Liver (tissue), 9 donors: Measurements from ENCODE around the gene PNLIPRP1. TPM values are rescaled to one million over a fixed set of nuclear protein-coding genes. Genes with fewer than 3 reads are reported as not detected.

Experiments used
- DNase-seq: peaks from one replicate; pipeline ENCODE4 v3.0.0-alpha.2; 2017; ENCODE audit warnings: low spot score
- H3K27ac ChIP-seq, 2 donors: one replicate each; pipeline ENCODE4 v1.7.0; 2013; ENCODE audit warnings: inconsistent platforms in 2 of 2, low read length in 2 of 2, control low read depth in 1 of 2, low read depth in 1 of 2, mild to moderate bottlenecking in 1 of 2
- H3K27me3 ChIP-seq, 4 donors: one replicate each; pipeline versions ENCODE4 v1.6.1 to v1.7.0; 2013; ENCODE audit warnings: low read length in 3 of 4, inconsistent platforms in 1 of 4, mild to moderate bottlenecking in 1 of 4, moderate library complexity in 1 of 4; ENCODE audit not compliant: control insufficient read depth in 4 of 4, insufficient read depth in 4 of 4
- H3K36me3 ChIP-seq, 4 donors: one replicate each; pipeline versions ENCODE4 v1.6.1 to v1.7.0; 2013; ENCODE audit warnings: low read length in 3 of 4, mild to moderate bottlenecking in 3 of 4, low read depth in 1 of 4, moderate library complexity in 1 of 4; ENCODE audit not compliant: control insufficient read depth in 4 of 4, insufficient read depth in 3 of 4
- H3K4me1 ChIP-seq, 4 donors: one replicate each; pipeline versions ENCODE4 v1.6.1 to v1.7.0; 2013; ENCODE audit warnings: low read length in 3 of 4, mild to moderate bottlenecking in 3 of 4, moderate library complexity in 1 of 4; ENCODE audit not compliant: control insufficient read depth in 4 of 4, insufficient read depth in 4 of 4
- H3K4me3 ChIP-seq, 3 donors: one replicate each; pipeline versions ENCODE4 v1.6.1 to v1.7.0; 2013; ENCODE audit warnings: low read length in 3 of 3, control low read depth in 1 of 3, low read depth in 1 of 3, mild to moderate bottlenecking in 1 of 3
- H3K9ac ChIP-seq, 2 donors: one replicate each; pipeline ENCODE4 v1.7.0; 2013; ENCODE audit warnings: low read length in 2 of 2, mild to moderate bottlenecking in 2 of 2, moderate library complexity in 2 of 2, control low read depth in 1 of 2, low read depth in 1 of 2
- H3K9me3 ChIP-seq, 4 donors: one replicate each; pipeline versions ENCODE4 v1.6.1 to v1.7.0; 2013; ENCODE audit warnings: low read length in 3 of 4; ENCODE audit not compliant: control insufficient read depth in 4 of 4
- ATF3 ChIP-seq: IDR thresholded peaks from 2 replicates; pipeline ENCODE4 v1.6.1; 2016; ENCODE audit warnings: antibody characterized with exemption
- EGR1 ChIP-seq, 2 donors: IDR thresholded peaks; 2 replicates each; pipeline ENCODE4 v1.6.1; 2016 to 2018; ENCODE audit warnings: antibody characterized with exemption in 2 of 2, low read depth in 2 of 2
- FOXA2 ChIP-seq: IDR thresholded peaks from 2 replicates; pipeline ENCODE4 v1.6.1; 2016; ENCODE audit warnings: antibody characterized with exemption
- GABPA ChIP-seq, 2 donors: IDR thresholded peaks in 1 of 2; conservative IDR thresholded peaks in 1 of 2; 2 replicates each; pipeline ENCODE4 v1.6.1; 2016; ENCODE audit warnings: antibody characterized with exemption in 2 of 2, mild to moderate bottlenecking in 1 of 2, moderate library complexity in 1 of 2
- HNF4A ChIP-seq, 2 donors: conservative IDR thresholded peaks; 2 replicates each; pipeline ENCODE4 v1.6.1; 2016; ENCODE audit warnings: antibody characterized with exemption in 2 of 2, mild to moderate bottlenecking in 2 of 2
- HNF4G ChIP-seq: IDR thresholded peaks from 2 replicates; pipeline ENCODE4 v1.6.1; 2016; ENCODE audit warnings: antibody characterized with exemption
- JUND ChIP-seq, 2 donors: IDR thresholded peaks; 2 replicates each; pipeline ENCODE4 v1.6.1; 2016; ENCODE audit warnings: antibody characterized with exemption in 2 of 2
- REST ChIP-seq: IDR thresholded peaks from 2 replicates; pipeline ENCODE4 v1.6.1; 2016; ENCODE audit warnings: antibody characterized with exemption, mild to moderate bottlenecking
- RXRA ChIP-seq, 2 donors: IDR thresholded peaks; 2 replicates each; pipeline ENCODE4 v1.6.1; 2017 to 2018; ENCODE audit warnings: antibody characterized with exemption in 2 of 2, mild to moderate bottlenecking in 1 of 2
- SP1 ChIP-seq: IDR thresholded peaks from 2 replicates; pipeline ENCODE4 v1.6.1; 2018; ENCODE audit warnings: antibody characterized with exemption, mild to moderate bottlenecking
- TAF1 ChIP-seq: conservative IDR thresholded peaks from 2 replicates; pipeline ENCODE4 v1.6.1; 2016; ENCODE audit warnings: antibody characterized with exemption, mild to moderate bottlenecking
- ZBTB33 ChIP-seq: IDR thresholded peaks from 2 replicates; pipeline ENCODE4 v1.6.1; 2016; ENCODE audit warnings: antibody characterized with exemption
- WGBS: extraction: QIAGEN DNeasy Blood & Tissue Kit; methylation state at CpG from one replicate; pipeline ENCODE4 v1.1.7; 2013; 5-methylcytosine and 5-hydroxymethylcytosine counted together
- polyA plus RNA-seq, 2 donors: library from polyadenylated mRNA; stranded (reverse) in 1 of 2; unstranded in 1 of 2; fragments of 200-250 nt in 1 of 2; fragments of >200 nt in 1 of 2; fragmentation: Nextera tagmentation in 1 of 2; extraction: Ambion mirVana in 1 of 2; gene quantifications; one replicate each; pipeline versions ENCODE4 v1.2.1 to v1.2.3, GENCODE V29; 2013 to 2015
- total RNA-seq, 2 donors: library from RNA; depleted of rRNA; stranded (reverse); fragments of >200 nt; gene quantifications; one replicate each; pipeline ENCODE4 v1.2.3, GENCODE V29; 2014
- donor health status: healthy.
- donor health status: healthy.
- donor health status: healthy.
- donor health status: healthy.
- donor health status: healthy.

The PNLIPRP1 gene
- total and polyA plus RNA-seq, 4 donors = not detected

GRCh38 chr10:116566932-116567331 lies 23.8 kb upstream of the PNLIPRP1 start:
- H3K9me3 ChIP-seq = no peaks in the 10 kb centered on the region
- no peak overlapping the region for H3K27ac ChIP-seq
- H3K9ac ChIP-seq = no peak overlapping the region
- H3K27me3 ChIP-seq = peaks cover 0 to 10% (median 2%) of the 10 kb centered on the region in 4 donors
- no peak for DNase-seq
- TF ChIP-seq SP1 (no peak), ZBTB33 (no peak), RXRA (IDR thresholded peaks at IDR 0.05) (no peak), TAF1 (no peak), REST (no peak), HNF4A (conservative IDR thresholded peaks at IDR 0.05) (no peak), JUND (IDR thresholded peaks at IDR 0.05) (no peak), ATF3 (no peak), HNF4G (no peak), EGR1 (IDR thresholded peaks at IDR 0.05; ENCODE audit: low read depth in 2 of 2) (no peak)
- H3K36me3 ChIP-seq = no peaks in the 10 kb centered on the region
- H3K4me3 ChIP-seq = no peak overlapping the region
- no peaks in the 10 kb centered on the region for H3K4me1 ChIP-seq

- H3K36me3 ChIP-seq = no peaks in the 10 kb centered on the region
- H3K4me3 ChIP-seq = no peak overlapping the region
- H3K9me3 ChIP-seq = no peaks in the 10 kb centered on the region
- TF ChIP-seq SP1 (no peak), REST (no peak), ZBTB33 (no peak), GABPA (IDR thresholded peaks at IDR 0.05 in 1 of 2, conservative IDR thresholded peaks at IDR 0.05 in 1 of 2) (no peak), EGR1 (IDR thresholded peaks at IDR 0.05; ENCODE audit: low read depth in 2 of 2) (no peak), ATF3 (no peak), FOXA2 (no peak)
- 69% methylated on average over 3 of the region's 3 CpGs for WGBS
- no peaks in the 10 kb centered on the region for H3K4me1 ChIP-seq
- no peak for DNase-seq
- peaks cover 0 to 7% (median 2%) of the 10 kb centered on the region in 4 donors for H3K27me3 ChIP-seq
- no peak overlapping the region for H3K9ac ChIP-seq
- no peak overlapping the region for H3K27ac ChIP-seq
These were observed 23.4 kb upstream of the PNLIPRP1 start for GRCh38 chr10:116567335-116567734.
